PC-3 (cell line): Measurements from ENCODE around the gene ZRANB3.

Source experiments
- EZH2phosphoT487 ChIP-seq: fragments of 300-600 bp; sonication (generic); IDR thresholded peaks from 2 replicates; pipeline ENCODE4 v1.6.1; 2018; ENCODE audit warnings: mild to moderate bottlenecking, antibody characterized with exemption, low read length, borderline replicate concordance
- TF ChIP-seq, protein P1 (sequence below): fragments of 300-600 bp; sonication (generic); conservative IDR thresholded peaks from 2 replicates; pipeline ENCODE4 v1.5.1; 2017; ENCODE audit warnings: antibody characterized with exemption, low read depth, mild to moderate bottlenecking, low read length

DNA sequence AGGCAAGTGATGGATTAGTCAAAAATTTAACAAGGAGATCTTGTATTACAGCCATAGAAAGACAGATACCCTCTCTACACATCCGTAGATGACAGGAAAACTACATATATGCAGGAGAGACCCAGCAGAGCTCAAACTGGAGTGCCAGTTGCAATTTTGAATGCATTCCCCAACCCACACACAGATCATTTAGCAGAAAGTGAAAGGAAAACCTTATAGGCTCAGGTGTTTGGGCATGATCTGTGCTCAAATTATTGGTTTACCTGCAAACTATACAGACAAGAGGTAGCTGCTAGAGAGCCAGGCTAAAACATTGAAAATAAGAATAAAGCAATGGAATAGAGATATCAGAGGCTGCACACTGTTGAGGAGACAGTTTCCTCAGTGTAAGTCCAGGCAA, 427.2 kb downstream of the ZRANB3 start:
- TF ChIP-seq EZH2phosphoT487: no peak
- TF ChIP-seq, protein P1, sequence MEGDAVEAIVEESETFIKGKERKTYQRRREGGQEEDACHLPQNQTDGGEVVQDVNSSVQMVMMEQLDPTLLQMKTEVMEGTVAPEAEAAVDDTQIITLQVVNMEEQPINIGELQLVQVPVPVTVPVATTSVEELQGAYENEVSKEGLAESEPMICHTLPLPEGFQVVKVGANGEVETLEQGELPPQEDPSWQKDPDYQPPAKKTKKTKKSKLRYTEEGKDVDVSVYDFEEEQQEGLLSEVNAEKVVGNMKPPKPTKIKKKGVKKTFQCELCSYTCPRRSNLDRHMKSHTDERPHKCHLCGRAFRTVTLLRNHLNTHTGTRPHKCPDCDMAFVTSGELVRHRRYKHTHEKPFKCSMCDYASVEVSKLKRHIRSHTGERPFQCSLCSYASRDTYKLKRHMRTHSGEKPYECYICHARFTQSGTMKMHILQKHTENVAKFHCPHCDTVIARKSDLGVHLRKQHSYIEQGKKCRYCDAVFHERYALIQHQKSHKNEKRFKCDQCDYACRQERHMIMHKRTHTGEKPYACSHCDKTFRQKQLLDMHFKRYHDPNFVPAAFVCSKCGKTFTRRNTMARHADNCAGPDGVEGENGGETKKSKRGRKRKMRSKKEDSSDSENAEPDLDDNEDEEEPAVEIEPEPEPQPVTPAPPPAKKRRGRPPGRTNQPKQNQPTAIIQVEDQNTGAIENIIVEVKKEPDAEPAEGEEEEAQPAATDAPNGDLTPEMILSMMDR: no peak
